ENCODE results near the gene SLC9A2.

SLC9A2 gene

GRCh38 chr2:102674370-102674769, 55.0 kb downstream of the SLC9A2 start:
- DNase-seq, result no peak

DNA sequence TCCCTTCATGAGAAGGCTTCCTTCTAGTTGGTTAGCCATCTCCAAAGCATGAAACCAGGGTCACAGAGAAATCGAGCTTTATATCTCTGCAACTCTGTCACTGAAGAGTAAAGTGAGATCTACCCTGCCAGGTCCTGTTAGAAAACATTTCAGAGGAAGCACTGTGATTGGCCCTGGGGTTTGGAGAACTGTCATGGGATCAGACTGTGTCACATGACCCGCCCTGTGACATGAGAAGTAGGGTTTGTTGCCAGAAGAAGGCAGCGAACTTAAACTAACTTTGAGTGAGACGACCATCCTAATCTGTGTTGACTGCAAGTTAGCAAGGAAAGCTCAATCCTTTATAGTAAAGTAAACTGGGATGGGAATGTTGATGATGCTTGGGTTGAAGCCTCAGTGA, 55.5 kb downstream of the SLC9A2 start:
- DNase-seq, result no peak

DNA sequence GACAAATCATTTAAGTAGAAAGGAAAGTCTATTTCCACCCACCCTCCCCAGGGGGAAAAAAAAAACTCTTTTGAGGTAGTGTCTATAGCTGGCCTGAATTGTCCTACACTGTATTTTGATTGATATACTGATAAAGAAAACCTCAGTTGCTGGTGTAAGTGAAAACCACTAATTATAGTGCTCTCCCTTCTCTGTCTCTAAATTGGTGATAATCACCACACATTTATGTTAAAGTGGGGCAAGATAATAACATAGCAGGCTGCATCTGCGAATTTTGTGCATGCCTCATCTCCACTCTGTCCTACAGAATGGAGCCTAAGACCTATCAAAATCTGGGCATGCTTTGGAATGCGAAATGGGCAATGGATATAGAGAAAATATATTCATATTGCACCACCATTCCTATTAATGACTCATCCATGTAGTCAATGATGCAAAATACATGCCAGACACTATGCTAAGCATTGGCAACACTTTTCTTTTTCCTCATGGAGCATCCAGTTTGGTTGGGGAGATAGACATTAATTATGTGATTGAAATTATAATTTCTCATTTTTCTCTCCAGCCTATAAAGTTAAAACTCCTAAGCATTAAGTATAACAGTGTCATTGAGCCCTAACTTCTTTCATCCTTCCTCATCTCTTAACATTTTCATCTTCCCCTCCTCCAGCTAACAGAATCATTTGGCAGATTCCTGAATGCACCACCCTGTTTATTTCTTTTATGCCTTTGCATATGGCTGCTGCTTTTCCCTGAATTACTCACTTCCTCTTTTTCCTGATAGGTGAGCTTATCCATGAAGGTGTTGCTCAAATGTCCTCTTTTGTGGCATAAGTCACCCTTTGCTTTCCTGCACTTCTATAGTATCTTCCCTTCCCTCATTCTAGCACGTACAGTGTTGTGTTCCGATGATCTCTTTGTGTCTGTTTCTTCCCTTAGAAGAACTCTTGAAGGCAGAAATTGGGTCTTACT, 58.2 kb downstream of the SLC9A2 start:
- no peak for DNase-seq

- DNase-seq, result no peak
Measured at GRCh38 chr2:102678442-102678841, 59.1 kb downstream of the SLC9A2 start.

- no peak for DNase-seq
Measured at GRCh38 chr2:102686479-102687439, 67.4 kb downstream of the SLC9A2 start.

DNA sequence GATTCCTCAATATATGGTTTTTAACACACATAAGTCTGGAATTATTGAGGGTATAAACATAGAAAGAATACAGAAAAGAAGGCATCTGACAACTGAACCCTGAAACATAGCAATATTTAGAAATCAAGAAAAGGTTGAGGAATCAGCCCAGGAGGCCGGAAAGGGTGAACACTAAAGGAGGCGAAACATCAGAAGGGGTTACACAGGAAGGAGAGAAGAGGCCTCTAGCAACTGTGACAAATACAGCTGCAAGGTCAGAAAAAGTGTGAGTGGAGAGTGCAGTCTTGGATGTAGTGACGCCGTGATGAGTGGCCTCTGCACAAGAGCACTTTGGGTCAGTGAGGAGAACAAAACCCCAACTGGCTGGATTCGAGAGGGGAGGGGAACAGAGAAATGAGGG, 70.7 kb downstream of the SLC9A2 start:
- no peak for DNase-seq

DNA sequence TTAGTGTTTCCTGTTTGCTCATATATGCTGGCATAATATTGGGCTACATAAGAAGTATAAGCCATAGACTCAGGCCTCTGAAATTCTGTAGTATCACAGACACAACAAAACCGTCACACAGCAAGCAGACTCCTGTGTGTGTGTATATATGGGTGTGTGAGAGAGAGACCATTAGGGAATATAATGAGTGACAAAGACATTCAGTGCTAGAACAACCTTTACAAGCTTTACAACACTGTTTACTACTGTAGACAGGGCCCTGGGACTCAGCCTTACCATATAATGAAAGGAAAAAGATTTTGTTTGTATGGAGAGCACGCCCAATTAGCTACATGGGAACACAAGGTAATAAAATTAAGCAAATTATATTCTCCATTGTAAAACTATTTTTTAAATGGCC, 77.1 kb downstream of the SLC9A2 start:
- DNase-seq, result no peak

GRCh38 chr2:102698369-102699111, 79.2 kb downstream of the SLC9A2 start:
- no peak for DNase-seq

GRCh38 chr2:102703305-102703704, 84.0 kb downstream of the SLC9A2 start:
- no peak for DNase-seq

DNA sequence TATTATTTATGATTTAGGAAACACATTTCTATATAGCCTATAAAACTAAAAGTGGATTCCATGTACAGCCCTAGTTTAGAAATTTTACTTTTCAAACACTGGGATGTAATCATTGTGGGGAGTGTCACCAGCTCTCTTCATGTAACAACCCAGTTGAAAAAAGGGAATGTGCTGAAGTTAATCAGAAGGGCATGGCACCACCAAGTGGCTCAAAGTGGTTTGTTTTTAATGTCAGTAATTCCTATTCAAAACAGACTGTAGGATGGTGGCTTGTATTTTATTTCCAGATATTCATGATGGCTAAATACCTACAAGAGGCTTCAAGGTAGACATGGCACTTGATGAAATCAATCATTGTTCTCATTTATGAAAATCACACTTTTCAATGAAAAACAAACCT, 84.4 kb downstream of the SLC9A2 start:
- no peak for DNase-seq

- no peak for DNase-seq
Measured at GRCh38 chr2:102704531-102704930, 85.2 kb downstream of the SLC9A2 start.

- DNase-seq, result no peak
Measured at GRCh38 chr2:102707796-102708695, 88.7 kb downstream of the SLC9A2 start.

DNA sequence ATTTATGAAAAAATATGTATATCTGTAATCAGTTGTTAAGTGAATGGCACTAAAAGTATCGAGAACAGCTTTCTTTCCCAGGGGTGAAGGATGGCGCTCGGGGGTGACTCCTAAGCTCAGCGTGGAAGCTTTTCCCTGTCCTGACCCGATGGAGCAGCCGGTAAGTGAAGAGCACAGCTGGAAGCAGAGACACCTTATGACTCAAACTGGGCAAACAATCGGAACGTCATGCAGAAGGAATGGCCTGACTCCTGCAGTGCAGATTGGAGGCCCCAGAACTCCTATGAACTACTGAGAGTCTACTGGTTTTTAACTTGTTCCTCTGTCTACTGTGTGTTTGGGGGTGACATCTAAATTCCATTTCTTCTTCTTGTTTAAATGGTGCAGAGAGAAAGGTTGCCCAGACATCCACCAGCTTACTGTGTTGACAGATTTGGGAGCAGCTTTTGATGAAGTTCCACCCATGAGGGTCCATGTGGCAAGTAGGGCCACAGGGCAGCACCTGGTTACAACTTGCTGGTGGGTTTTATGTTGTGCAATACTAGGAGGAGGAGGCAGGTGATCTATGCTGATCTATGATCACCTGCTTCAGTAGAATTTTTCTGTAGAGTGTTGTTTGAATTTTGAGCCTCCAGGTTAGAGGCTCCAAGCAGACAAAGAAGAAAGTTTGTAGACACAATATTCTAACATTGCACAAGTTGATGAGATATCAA, 89.7 kb downstream of the SLC9A2 start:
- DNase-seq, result no peak

GRCh38 chr2:102717308-102718018, 98.1 kb downstream of the SLC9A2 start:
- no peak for DNase-seq

DNA sequence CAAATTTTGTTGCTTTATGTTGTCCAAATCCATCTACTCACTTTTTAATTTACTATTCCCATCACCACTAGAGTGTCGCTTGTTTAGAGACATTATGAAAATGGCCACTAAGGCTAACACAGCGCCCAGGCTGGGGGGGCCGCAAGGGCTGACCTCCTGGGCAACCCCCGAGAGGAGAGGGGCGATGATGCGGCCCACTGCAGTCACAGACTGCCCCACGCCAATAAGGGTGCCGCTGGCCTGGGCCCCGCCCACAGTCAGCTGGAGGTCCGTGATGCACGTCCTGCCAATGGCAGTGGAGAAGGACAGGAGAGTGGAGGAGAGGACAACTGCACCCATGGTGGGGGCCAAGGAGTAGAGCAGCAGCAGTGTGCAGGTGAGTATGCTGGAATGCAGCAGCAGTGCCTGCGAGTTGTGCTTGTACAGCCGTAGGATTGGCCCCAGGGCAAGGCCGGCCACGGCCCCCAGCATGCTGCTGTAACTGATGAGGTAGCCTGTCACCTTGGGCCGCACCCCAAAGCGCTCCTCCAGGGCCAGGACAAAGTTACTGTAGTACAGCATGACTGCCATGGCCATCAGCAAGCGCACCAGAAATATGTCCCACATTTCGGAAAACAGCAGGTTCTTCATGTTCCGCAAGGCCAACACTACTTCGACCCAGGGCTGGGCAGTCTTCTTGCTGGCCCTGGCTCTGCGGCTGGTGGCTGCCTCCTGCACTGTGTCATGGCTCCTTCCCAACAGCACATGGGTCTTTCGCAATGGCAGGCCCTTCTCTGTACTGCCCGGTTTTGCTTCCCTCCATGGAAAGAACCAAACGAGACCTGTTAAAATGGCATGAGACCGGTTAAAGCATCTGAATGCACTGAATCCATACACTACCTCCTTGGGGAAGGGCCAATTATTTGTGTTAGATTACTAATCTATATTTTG, 99.3 kb downstream of the SLC9A2 start:
- DNase-seq, result no peak

DNA sequence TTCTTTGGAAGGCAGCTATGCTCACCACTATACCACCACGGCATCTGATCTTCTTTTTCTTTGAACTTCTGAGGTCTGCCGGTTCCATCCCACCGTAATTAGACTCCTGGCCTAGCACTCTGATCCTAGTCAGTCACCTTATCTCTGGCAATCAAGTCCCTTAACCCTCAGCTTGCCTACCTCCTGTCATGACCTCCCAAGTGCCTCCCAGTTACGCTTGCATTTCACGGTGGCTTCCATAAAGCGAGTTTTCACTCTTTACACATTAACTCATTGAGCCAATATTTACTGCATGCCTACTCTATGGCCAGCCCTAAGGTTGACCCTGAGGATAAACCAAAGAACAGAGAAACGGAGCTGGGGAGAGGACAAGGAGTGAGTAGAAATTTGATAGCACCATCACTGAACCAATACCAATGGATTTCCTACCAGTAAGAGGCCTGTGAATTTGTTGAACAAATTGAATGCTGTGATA, 104.7 kb downstream of the SLC9A2 start:
- DNase-seq, result no peak

DNA sequence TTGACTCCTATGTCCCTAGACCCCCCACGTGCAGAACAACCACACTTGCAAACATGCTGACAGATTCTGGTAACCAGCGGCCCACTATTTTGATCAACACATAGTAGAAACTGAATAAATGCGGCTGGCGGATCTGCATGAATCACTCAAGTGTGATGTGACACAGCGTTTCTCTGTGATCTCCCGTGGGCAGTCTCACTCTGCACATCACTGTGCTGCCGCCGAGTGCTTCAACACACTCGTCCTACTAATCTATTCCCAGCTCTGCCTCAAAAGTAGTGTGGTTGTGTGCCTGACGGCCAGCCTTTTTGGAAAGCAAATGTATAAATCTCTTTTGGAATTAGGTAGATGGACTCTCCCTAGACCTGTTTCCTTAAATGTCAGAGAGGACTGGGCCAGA, 105.2 kb downstream of the SLC9A2 start:
- DNase-seq, result no peak

DNA sequence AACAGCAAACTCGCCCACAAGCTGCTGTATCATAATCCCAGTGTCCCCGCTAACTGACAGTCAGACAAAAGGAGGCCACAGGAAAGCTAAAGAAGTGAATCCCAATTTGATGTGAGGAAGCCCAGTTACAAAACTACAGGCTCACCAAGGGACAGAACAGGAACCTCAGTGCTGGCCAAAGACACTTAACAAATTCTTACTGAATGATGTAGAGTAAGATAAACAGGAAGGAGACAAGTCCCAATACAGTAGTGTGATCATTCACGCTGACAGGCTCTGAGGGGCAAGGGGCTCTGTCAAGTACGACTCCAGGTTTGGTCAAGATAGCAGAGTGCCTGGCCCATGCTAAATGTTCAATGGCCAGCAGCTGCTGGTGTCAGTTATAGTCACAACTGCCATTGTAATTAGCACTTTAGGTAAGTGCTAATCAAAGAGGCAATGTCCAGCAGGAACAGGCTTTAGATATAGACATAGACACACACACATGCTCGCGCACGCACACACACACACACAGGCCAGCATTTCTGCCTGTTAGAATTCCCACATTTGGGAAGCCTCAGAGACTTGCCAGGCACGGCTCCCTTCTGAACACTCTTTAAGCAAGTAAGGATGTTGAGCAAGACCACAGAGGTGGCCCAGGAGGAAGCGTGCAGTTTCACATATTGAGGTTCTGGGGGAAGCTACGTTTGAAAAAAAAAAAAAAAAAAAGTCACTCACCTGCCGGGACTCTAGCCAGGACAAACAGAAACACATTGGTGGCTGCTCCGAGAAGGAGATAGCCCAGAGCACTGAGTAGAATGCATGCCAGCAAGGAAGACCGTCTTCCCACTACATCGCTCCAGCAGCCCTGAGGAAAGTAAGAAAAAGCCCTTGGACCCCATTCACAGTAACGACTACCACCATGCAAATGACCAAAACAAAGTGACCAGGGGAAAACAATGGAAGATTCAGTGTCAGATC, 107.1 kb downstream of the SLC9A2 start:
- no peak for DNase-seq

All from NCI-H1048 (cell line).